IMR-90 (cell line): ENCODE results near the gene KRT9. TPM values are rescaled to one million over a fixed set of nuclear protein-coding genes. Genes with fewer than 3 reads are reported as not detected.

Experiments
- ATAC-seq: fragments of 200-7000 bp; cut with Tn5 transposase; 2 replicates; pipeline ENCODE4 v1.9.1; 2020; ENCODE audit warnings: low read depth, mild to moderate bottlenecking, moderate library complexity
- BruUV-seq: library from RNA; stranded (reverse); fragments of 400-500 nt; replicated peaks from 2 replicates; lab custom pipeline; 2021; lab: Mats Ljungman, UMichigan
- CTCF ChIA-PET: fragments of 300-600 bp; formaldehyde crosslinking; extraction: SDS; loops from one replicate; lab custom pipeline; 2021; ENCODE audit warnings: antibody characterized with exemption; lab: Yijun Ruan, JAX
- POLR2A ChIA-PET: fragments of 300-600 bp; sonication (Branson Sonifier 250); formaldehyde crosslinking; loops from one replicate; lab custom pipeline; 2022; ENCODE audit warnings: antibody characterized with exemption; ENCODE audit not compliant: unreplicated experiment; lab: Charles Lee
- DNase-seq: peaks from one replicate; pipeline ENCODE4 v3.0.0; 2013
- H2AFZ ChIP-seq: replicated peaks from 2 replicates; pipeline ENCODE3; 2013; ENCODE audit warnings: low read length, mild to moderate bottlenecking; ENCODE audit not compliant: poor library complexity
- H2AK5ac ChIP-seq: 2 replicates; pipeline ENCODE4 v1.6.1; 2013; ENCODE audit warnings: low read depth, low read length, inconsistent platforms
- H2AK9ac ChIP-seq: replicated peaks from 2 replicates; pipeline ENCODE3; 2013; ENCODE audit warnings: mild to moderate bottlenecking, low read depth, low read length, moderate library complexity; ENCODE audit not compliant: poor library complexity
- H2BK120ac ChIP-seq: 2 replicates; pipeline ENCODE4 v1.6.1; 2013; ENCODE audit warnings: low read depth, low read length, inconsistent platforms
- H2BK15ac ChIP-seq: 3 replicates; pipeline ENCODE4 v1.6.1; 2013; ENCODE audit warnings: low read depth, low read length, inconsistent platforms
- H2BK20ac ChIP-seq: 2 replicates; pipeline ENCODE4 v1.6.1; 2013; ENCODE audit warnings: low read depth, mild to moderate bottlenecking, inconsistent platforms, low read length, moderate library complexity
- H2BK5ac ChIP-seq: 2 replicates; pipeline ENCODE4 v1.6.1; 2013; ENCODE audit warnings: mild to moderate bottlenecking, low read depth, low read length, inconsistent platforms; ENCODE audit not compliant: poor library complexity, severe bottlenecking
- H3K14ac ChIP-seq: replicated peaks from 2 replicates; pipeline ENCODE4 v1.6.1; 2013; ENCODE audit warnings: low read depth, low read length, inconsistent platforms
- H3K18ac ChIP-seq: 2 replicates; pipeline ENCODE4 v1.6.1; 2013; ENCODE audit warnings: low read depth, low read length, control low read depth
- H3K23ac ChIP-seq: 2 replicates; pipeline ENCODE4 v1.6.1; 2013; ENCODE audit warnings: low read depth, low read length, inconsistent platforms
- H3K27ac ChIP-seq: 2 replicates; pipeline ENCODE4 v1.5.1; 2013; ENCODE audit warnings: mild to moderate bottlenecking, control low read depth, low read length; ENCODE audit not compliant: insufficient read depth
- H3K27me3 ChIP-seq: 2 replicates; pipeline ENCODE4 v1.6.1; 2013; ENCODE audit warnings: low read length; ENCODE audit not compliant: control insufficient read depth, insufficient read depth
- H3K36me3 ChIP-seq: 2 replicates; pipeline ENCODE4 v1.6.1; 2013; ENCODE audit warnings: low read length, mixed read lengths; ENCODE audit not compliant: control insufficient read depth, insufficient read depth
- H3K4ac ChIP-seq: 2 replicates; pipeline ENCODE4 v1.6.1; 2013; ENCODE audit warnings: low read depth, low read length, inconsistent platforms
- H3K4me1 ChIP-seq: 2 replicates; pipeline ENCODE4 v1.6.1; 2013; ENCODE audit warnings: low read length, mixed read lengths; ENCODE audit not compliant: control insufficient read depth, insufficient read depth
- H3K4me2 ChIP-seq: 2 replicates; pipeline ENCODE4 v1.6.1; 2013; ENCODE audit warnings: low read depth, mild to moderate bottlenecking, control low read depth, low read length, moderate library complexity
- H3K4me3 ChIP-seq: 2 replicates; pipeline ENCODE4 v1.5.1; 2013; ENCODE audit warnings: low read depth, mild to moderate bottlenecking, control low read depth, low read length, moderate library complexity; ENCODE audit not compliant: insufficient read depth
- H3K56ac ChIP-seq: 2 replicates; pipeline ENCODE4 v1.6.1; 2013; ENCODE audit warnings: low read length, inconsistent platforms; ENCODE audit not compliant: insufficient read depth; ENCODE audit errors: extremely low read depth
- H3K79me1 ChIP-seq, 2 experiments: 2 replicates each; pipeline ENCODE4 v1.6.1; 2013; ENCODE audit warnings: low read length in 2 of 2, inconsistent platforms in 1 of 2, low read depth in 1 of 2
- H3K9ac ChIP-seq: 2 replicates; pipeline ENCODE4 v1.6.1; 2013; ENCODE audit warnings: low read depth, low read length, control low read depth
- H3K9me1 ChIP-seq: 2 replicates; pipeline ENCODE4 v1.6.1; 2013; ENCODE audit warnings: low read length, inconsistent platforms; ENCODE audit not compliant: insufficient read depth
- H3K9me3 ChIP-seq: 2 replicates; pipeline ENCODE4 v1.6.1; 2013; ENCODE audit warnings: low read length; ENCODE audit not compliant: control insufficient read depth, insufficient read depth
- H4K20me1 ChIP-seq: 2 replicates; pipeline ENCODE4 v1.6.1; 2013; ENCODE audit warnings: low read length, inconsistent platforms; ENCODE audit not compliant: insufficient read depth
- H4K5ac ChIP-seq: 2 replicates; pipeline ENCODE4 v1.6.1; 2013; ENCODE audit warnings: mild to moderate bottlenecking, low read depth, low read length, control low read depth
- H4K8ac ChIP-seq, 2 experiments: 2 replicates each; pipeline ENCODE4 v1.6.1; 2013; ENCODE audit warnings: low read depth in 2 of 2, low read length in 2 of 2, control low read depth in 1 of 2, inconsistent platforms in 1 of 2
- H4K91ac ChIP-seq: 2 replicates; pipeline ENCODE4 v1.6.1; 2013; ENCODE audit warnings: low read depth, low read length, inconsistent platforms; ENCODE audit not compliant: insufficient read depth
- BHLHE40 ChIP-seq: fragments of 150-350 bp; IDR thresholded peaks from 2 replicates; pipeline ENCODE4 v1.6.1; 2016; ENCODE audit warnings: mild to moderate bottlenecking, low read depth, low read length
- CEBPB ChIP-seq: IDR thresholded peaks from 2 replicates; pipeline ENCODE4 v1.6.1; 2012; ENCODE audit warnings: low read depth, low read length, improper control_type of control experiment
- CHD1 ChIP-seq: IDR thresholded peaks from 2 replicates; pipeline ENCODE4 v1.6.1; 2012; ENCODE audit warnings: low read depth, low read length, improper control_type of control experiment
- CTCF ChIP-seq: conservative IDR thresholded peaks from 2 replicates; pipeline ENCODE4 v1.5.1; 2012; ENCODE audit warnings: mild to moderate bottlenecking, low read depth, low read length, improper control_type of control experiment
- FOS ChIP-seq: fragments of 150-350 bp; IDR thresholded peaks from 2 replicates; pipeline ENCODE4 v1.6.1; 2016; ENCODE audit warnings: low read depth, low read length
- MAFK ChIP-seq: IDR thresholded peaks from 2 replicates; pipeline ENCODE4 v1.6.1; 2012; ENCODE audit warnings: low read depth, low read length, improper control_type of control experiment
- MAZ ChIP-seq: IDR thresholded peaks from 2 replicates; pipeline ENCODE4 v1.6.1; 2012; ENCODE audit warnings: low read depth, mild to moderate bottlenecking, low read length, improper control_type of control experiment, moderate library complexity, borderline replicate concordance
- MXI1 ChIP-seq: IDR thresholded peaks from 2 replicates; pipeline ENCODE4 v1.6.1; 2012; ENCODE audit warnings: low read depth, mild to moderate bottlenecking, low read length, moderate library complexity, borderline replicate concordance
- NFE2L2 ChIP-seq: fragments of 150-350 bp; IDR thresholded peaks from 2 replicates; pipeline ENCODE4 v1.6.1; 2016; ENCODE audit warnings: low read depth, mild to moderate bottlenecking, low read length
- POLR2A ChIP-seq: IDR thresholded peaks from 2 replicates; pipeline ENCODE4 v1.6.1; 2012; ENCODE audit warnings: mild to moderate bottlenecking, low read depth, low read length
- RAD21 ChIP-seq: IDR thresholded peaks from 2 replicates; pipeline ENCODE4 v1.6.1; 2012; ENCODE audit warnings: low read length, improper control_type of control experiment
- RCOR1 ChIP-seq: IDR thresholded peaks from 2 replicates; pipeline ENCODE4 v1.6.1; 2012; ENCODE audit warnings: mild to moderate bottlenecking, low read length, improper control_type of control experiment; ENCODE audit not compliant: insufficient replicate concordance
- RFX5 ChIP-seq: IDR thresholded peaks from 2 replicates; pipeline ENCODE4 v1.8.0; 2012; ENCODE audit warnings: low read depth, mild to moderate bottlenecking, low read length, moderate library complexity
- SMC3 ChIP-seq: fragments of 150-350 bp; IDR thresholded peaks from 2 replicates; pipeline ENCODE4 v1.6.1; 2016; ENCODE audit warnings: low read depth, mild to moderate bottlenecking, antibody characterized with exemption, low read length, moderate library complexity
- WGBS, 2 experiments: methylation state at CpG; one replicate each; pipeline versions ENCODE4 v1.1.5 to v1.1.7; 2013; ENCODE audit warnings: missing lambda C conversion rate in 2 of 2; ENCODE audit not compliant: insufficient read length in 1 of 2; ENCODE audit errors: extremely low coverage in 2 of 2; 5-methylcytosine and 5-hydroxymethylcytosine counted together
- dilution Hi-C: fragments of 300-500 bp; cut with HindIII; formaldehyde crosslinking; loops from one replicate; pipeline ENCODE4 v1.14.3; 2018; ENCODE audit warnings: low sequenced_read_pairs; ENCODE audit not compliant: unreplicated experiment
- in situ Hi-C: fragments of 300-500 bp; cut with MboI; formaldehyde crosslinking; loops from 3 replicates; pipeline ENCODE4 v1.14.3; 2019; ENCODE audit warnings: low sequenced_read_pairs, inconsistent platforms, mixed read lengths
- intact Hi-C: fragments of 100-400 bp; cut with micrococcal nuclease; formaldehyde crosslinking; loops from 2 replicates; pipeline ENCODE4 v1.10.0; 2022
- polyA plus RNA-seq, 3 experiments: library from polyadenylated mRNA; depleted of rRNA; stranded (reverse); fragments of >200 nt; gene quantifications; 2 replicates each; pipeline ENCODE4 v1.2.3, GENCODE V29; 2012; ENCODE audit warnings: low replicate concordance in 1 of 3
- total RNA-seq: library from RNA; depleted of rRNA; stranded (reverse); fragments of >200 nt; gene quantifications from 2 replicates; pipeline ENCODE4 v1.2.3, GENCODE V29; 2012
- TF ChIP-seq, protein P1 (sequence below): fragments of 150-350 bp; IDR thresholded peaks from 2 replicates; pipeline ENCODE4 v1.6.1; 2017; ENCODE audit warnings: mild to moderate bottlenecking, antibody characterized with exemption, low read length, low read depth
- TF ChIP-seq, protein P2 (sequence below): fragments of 150-350 bp; IDR thresholded peaks from 2 replicates; pipeline ENCODE4 v1.6.1; 2016; ENCODE audit warnings: low read depth, mild to moderate bottlenecking, low read length, moderate library complexity, borderline replicate concordance

The KRT9 gene
- total and polyA plus RNA-seq, 2 of the 4 experiments (the other 2 are of a cell fraction), result not detected

- in situ Hi-C loops (no loop called here), intact Hi-C loops (no loop called here), dilution Hi-C loops (no loop called here)
- Histone ChIP-seq H3K9me3 (no peaks in the 10 kb centered on the region), H3K79me1 (no peaks in the 10 kb centered on the region), H3K9ac (no peak overlapping the region), H4K91ac (no peak overlapping the region), H3K4me1 (peaks cover 12% of the 10 kb centered on the region), H3K27ac (no peak overlapping the region), H2AFZ (no peak overlapping the region), H4K8ac (no peak overlapping the region), H3K9me1 (0 out of 2 replicates have a peak, but pooled peaks cover 3% of the 10 kb centered on the region), H3K36me3 (no peaks in the 10 kb centered on the region), H2BK120ac (no peak overlapping the region), H3K4ac (no peak overlapping the region), H2AK5ac (no peak overlapping the region), H2BK5ac (no peak overlapping the region), H3K23ac (no peak overlapping the region), H2BK20ac (no peak overlapping the region), H4K20me1 (no peaks in the 10 kb centered on the region), H2AK9ac (no peak overlapping the region), H3K27me3 (no peaks in the 10 kb centered on the region), H3K14ac (no peak overlapping the region), H3K56ac (no peak overlapping the region), H3K4me2 (no peak overlapping the region), H3K4me3 (no peak overlapping the region), H3K18ac (no peak overlapping the region), H2BK15ac (no peak overlapping the region), H4K5ac (no peak overlapping the region)
- TF ChIP-seq, protein P1, sequence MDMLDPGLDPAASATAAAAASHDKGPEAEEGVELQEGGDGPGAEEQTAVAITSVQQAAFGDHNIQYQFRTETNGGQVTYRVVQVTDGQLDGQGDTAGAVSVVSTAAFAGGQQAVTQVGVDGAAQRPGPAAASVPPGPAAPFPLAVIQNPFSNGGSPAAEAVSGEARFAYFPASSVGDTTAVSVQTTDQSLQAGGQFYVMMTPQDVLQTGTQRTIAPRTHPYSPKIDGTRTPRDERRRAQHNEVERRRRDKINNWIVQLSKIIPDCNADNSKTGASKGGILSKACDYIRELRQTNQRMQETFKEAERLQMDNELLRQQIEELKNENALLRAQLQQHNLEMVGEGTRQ, result no peak
- TF ChIP-seq CHD1 (no peak), MAZ (no peak), MXI1 (no peak), MAFK (no peak), BHLHE40 (no peak), SMC3 (no peak), RAD21 (no peak), CEBPB (no peak), RFX5 (no peak), RCOR1 (no peak), CTCF (no peak), POLR2A (no peak), FOS (no peak), NFE2L2 (no peak)
- TF ChIP-seq, protein P2, sequence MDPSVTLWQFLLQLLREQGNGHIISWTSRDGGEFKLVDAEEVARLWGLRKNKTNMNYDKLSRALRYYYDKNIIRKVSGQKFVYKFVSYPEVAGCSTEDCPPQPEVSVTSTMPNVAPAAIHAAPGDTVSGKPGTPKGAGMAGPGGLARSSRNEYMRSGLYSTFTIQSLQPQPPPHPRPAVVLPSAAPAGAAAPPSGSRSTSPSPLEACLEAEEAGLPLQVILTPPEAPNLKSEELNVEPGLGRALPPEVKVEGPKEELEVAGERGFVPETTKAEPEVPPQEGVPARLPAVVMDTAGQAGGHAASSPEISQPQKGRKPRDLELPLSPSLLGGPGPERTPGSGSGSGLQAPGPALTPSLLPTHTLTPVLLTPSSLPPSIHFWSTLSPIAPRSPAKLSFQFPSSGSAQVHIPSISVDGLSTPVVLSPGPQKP, result no peak
- DNase-seq (no peak), ATAC-seq (no peak)
- CTCF ChIA-PET, result no interaction called here
- POLR2A ChIA-PET, result interaction anchor here (0.5 kb wide), 1 partner anchor 9 kb away, joined by 3 read pairs; no protein-coding TSS in a partner anchor
- WGBS, 2 experiments, result 96% methylated on average over 5 of the region's 14 CpGs; no CpG with 5 or more reads in 1 of the 2 experiments
- BruUV-seq, result no TSS peak
These were observed 55.0 kb downstream of the KRT9 start for GRCh38 chr17:41516830-41517283.
